ENCODE results near the gene GOSR1. TPM values are rescaled to one million over a fixed set of nuclear protein-coding genes. Genes with fewer than 3 reads are reported as not detected.
"Not testable (repeated sequence)": the region's sequence is repeated elsewhere in the genome, so short reads cannot be mapped to it uniquely, and the experiment has no call there.

The GOSR1 gene
- total RNA-seq, 1 experiment from 2014 or later = 47.1 TPM

GRCh38 chr17:30543456-30543855 lies 66.2 kb downstream of the GOSR1 start:
- TF ChIP-seq, protein P1, sequence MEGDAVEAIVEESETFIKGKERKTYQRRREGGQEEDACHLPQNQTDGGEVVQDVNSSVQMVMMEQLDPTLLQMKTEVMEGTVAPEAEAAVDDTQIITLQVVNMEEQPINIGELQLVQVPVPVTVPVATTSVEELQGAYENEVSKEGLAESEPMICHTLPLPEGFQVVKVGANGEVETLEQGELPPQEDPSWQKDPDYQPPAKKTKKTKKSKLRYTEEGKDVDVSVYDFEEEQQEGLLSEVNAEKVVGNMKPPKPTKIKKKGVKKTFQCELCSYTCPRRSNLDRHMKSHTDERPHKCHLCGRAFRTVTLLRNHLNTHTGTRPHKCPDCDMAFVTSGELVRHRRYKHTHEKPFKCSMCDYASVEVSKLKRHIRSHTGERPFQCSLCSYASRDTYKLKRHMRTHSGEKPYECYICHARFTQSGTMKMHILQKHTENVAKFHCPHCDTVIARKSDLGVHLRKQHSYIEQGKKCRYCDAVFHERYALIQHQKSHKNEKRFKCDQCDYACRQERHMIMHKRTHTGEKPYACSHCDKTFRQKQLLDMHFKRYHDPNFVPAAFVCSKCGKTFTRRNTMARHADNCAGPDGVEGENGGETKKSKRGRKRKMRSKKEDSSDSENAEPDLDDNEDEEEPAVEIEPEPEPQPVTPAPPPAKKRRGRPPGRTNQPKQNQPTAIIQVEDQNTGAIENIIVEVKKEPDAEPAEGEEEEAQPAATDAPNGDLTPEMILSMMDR (IDR thresholded peaks at IDR 0.05; ENCODE audit: unreplicated experiment) = no peak
- Mint-ChIP-seq H3K27me3 (ENCODE audit: unreplicated experiment) (peaks cover 14% of the 10 kb centered on the region), H3K9me3 (ENCODE audit: low read depth, unreplicated experiment) (no peaks in the 10 kb centered on the region), H3K36me3 (ENCODE audit: insufficient read depth, unreplicated experiment) (no peaks in the 10 kb centered on the region), H3K4me3 (ENCODE audit: low read depth, unreplicated experiment) (no peak overlapping the region), H3K27ac (ENCODE audit: unreplicated experiment) (no peak overlapping the region), H3K4me1 (ENCODE audit: low read depth, unreplicated experiment) (no peaks in the 10 kb centered on the region)
- intact Hi-C loops (cut with micrococcal nuclease; ENCODE audit: unreplicated experiment) = no loop called here
- no TSS peak for BruUV-seq (replicated peaks)
- DNase-seq = no peak
- CTCF ChIA-PET = no interaction called here

- Mint-ChIP-seq H3K4me3 (ENCODE audit: low read depth, unreplicated experiment) (no peak overlapping the region), H3K27me3 (ENCODE audit: unreplicated experiment) (peaks cover 14% of the 10 kb centered on the region), H3K4me1 (ENCODE audit: low read depth, unreplicated experiment) (no peaks in the 10 kb centered on the region), H3K36me3 (ENCODE audit: insufficient read depth, unreplicated experiment) (no peaks in the 10 kb centered on the region), H3K27ac (ENCODE audit: unreplicated experiment) (no peak overlapping the region), H3K9me3 (ENCODE audit: low read depth, unreplicated experiment) (no peaks in the 10 kb centered on the region)
- CTCF ChIA-PET = no interaction called here
- TF ChIP-seq, protein P1 (IDR thresholded peaks at IDR 0.05; ENCODE audit: unreplicated experiment) = no peak
- intact Hi-C loops (cut with micrococcal nuclease; ENCODE audit: unreplicated experiment) = no loop called here
- DNase-seq = no peak
- BruUV-seq (replicated peaks) = no TSS peak
These were observed 67.8 kb downstream of the GOSR1 start for GRCh38 chr17:30545024-30545423.

DNA sequence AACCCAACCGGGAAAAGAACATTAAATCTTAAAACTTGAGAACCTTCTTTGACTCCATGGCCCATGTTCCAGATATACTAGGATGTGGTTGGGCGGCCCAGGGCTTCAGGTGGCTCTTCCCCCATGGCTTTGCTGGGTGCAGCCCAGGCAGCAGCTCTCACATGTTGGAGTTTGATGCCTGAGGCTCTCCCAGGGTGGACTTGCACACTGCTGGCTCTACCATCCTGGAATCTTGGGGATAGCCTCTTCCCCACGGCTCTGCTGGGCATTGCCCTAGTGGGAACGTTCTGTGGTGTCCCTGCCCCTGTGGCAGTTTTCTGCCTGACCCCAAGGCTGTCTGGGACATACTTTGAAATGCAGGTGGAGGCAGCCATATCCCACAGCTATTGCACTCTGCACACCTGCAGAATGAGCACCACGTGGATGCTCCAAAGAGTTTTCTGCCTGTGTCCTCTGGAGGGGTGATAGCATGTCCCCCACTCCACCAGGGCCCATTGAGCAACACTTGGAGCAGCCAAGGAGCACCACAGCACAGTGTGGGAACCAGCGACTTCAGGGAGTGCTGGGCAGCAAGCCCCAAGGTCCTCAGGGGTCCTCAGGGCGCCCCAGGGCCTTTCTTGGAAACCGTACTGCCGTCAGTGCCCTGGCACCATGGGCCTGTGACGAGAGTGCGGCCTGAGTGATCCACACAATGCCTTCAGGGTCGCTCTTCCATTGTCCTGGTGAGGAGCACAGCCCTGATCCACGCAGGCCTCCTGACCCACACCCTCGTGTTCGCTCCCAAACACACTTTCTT lies 70.8 kb downstream of the GOSR1 start:
- Mint-ChIP-seq H3K36me3 (ENCODE audit: insufficient read depth, unreplicated experiment) (no peaks in the 10 kb centered on the region), H3K4me1 (ENCODE audit: low read depth, unreplicated experiment) (peaks cover 10% of the 10 kb centered on the region), H3K27me3 (ENCODE audit: unreplicated experiment) (peaks cover 14% of the 10 kb centered on the region), H3K27ac (ENCODE audit: unreplicated experiment) (no peak overlapping the region), H3K4me3 (ENCODE audit: low read depth, unreplicated experiment) (no peak overlapping the region), H3K9me3 (ENCODE audit: low read depth, unreplicated experiment) (no peaks in the 10 kb centered on the region)
- no peak for DNase-seq
- no TSS peak for BruUV-seq (replicated peaks)
- intact Hi-C loops (cut with micrococcal nuclease; ENCODE audit: unreplicated experiment) = no loop called here
- CTCF ChIA-PET = no interaction called here
- TF ChIP-seq, protein P1 (IDR thresholded peaks at IDR 0.05; ENCODE audit: unreplicated experiment) = no peak

- intact Hi-C loops (cut with micrococcal nuclease; ENCODE audit: unreplicated experiment); H3K4me3 Mint-ChIP-seq (ENCODE audit: low read depth, unreplicated experiment); H3K9me3 Mint-ChIP-seq (ENCODE audit: low read depth, unreplicated experiment); DNase-seq; H3K27ac Mint-ChIP-seq (ENCODE audit: unreplicated experiment); H3K36me3 Mint-ChIP-seq (ENCODE audit: insufficient read depth, unreplicated experiment); BruUV-seq (replicated peaks); CTCF ChIA-PET: not testable (repeated sequence)
- H3K27me3 Mint-ChIP-seq (ENCODE audit: unreplicated experiment) = peaks cover 13% of the 10 kb centered on the region
- peaks cover 10% of the 10 kb centered on the region for H3K4me1 Mint-ChIP-seq (ENCODE audit: low read depth, unreplicated experiment)
These were observed 72.0 kb downstream of the GOSR1 start for GRCh38 chr17:30549181-30549580.

DNA sequence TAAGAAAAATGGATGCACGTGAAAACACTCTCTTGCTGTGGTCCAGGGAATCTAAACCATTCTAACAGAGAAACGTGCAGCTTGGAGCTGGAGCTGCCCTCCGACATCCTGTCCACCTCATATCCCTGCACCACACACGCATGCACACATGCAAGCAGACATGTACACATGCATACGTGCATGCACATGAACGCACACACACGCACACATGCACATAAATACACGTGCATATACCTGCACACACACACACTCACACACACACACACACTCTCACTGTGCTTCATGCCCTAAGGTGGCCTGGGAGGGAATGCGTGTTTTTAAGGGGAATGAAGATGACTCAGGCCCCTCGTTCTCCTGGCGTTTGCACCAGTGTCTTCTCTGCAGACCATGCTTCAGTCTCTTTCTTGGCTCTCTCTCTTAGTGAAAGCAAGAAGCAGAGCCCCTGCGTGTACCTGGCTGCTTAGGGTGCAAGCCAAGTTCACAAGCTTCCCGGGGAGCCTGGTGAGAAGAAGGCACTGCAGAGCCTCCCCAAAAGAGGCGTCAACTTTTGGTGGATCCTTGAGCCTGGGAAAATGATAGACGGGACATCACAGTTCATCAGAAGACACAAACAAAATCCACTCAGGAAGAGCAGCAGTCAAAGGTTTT lies 72.8 kb downstream of the GOSR1 start:
- DNase-seq = no peak
- Mint-ChIP-seq H3K9me3 (ENCODE audit: low read depth, unreplicated experiment) (no peaks in the 10 kb centered on the region), H3K27me3 (ENCODE audit: unreplicated experiment) (peaks cover 5% of the 10 kb centered on the region), H3K4me3 (ENCODE audit: low read depth, unreplicated experiment) (no peak overlapping the region), H3K4me1 (ENCODE audit: low read depth, unreplicated experiment) (peaks cover 10% of the 10 kb centered on the region), H3K36me3 (ENCODE audit: insufficient read depth, unreplicated experiment) (no peaks in the 10 kb centered on the region), H3K27ac (ENCODE audit: unreplicated experiment) (no peak overlapping the region)
- TF ChIP-seq, protein P1 (IDR thresholded peaks at IDR 0.05; ENCODE audit: unreplicated experiment) = no peak
- BruUV-seq (replicated peaks) = no TSS peak
- intact Hi-C loops (cut with micrococcal nuclease; ENCODE audit: unreplicated experiment) = no loop called here
- CTCF ChIA-PET = no interaction called here
